SU-DHL-6 (cell line): ENCODE results near the gene PRSS27.

Experiments used
- EZH2phosphoT487 ChIP-seq: fragments of 200-600 bp; sonication (generic), shearing (Covaris generic); conservative IDR thresholded peaks from 2 replicates; pipeline ENCODE4 v1.6.1; 2018; ENCODE audit warnings: mild to moderate bottlenecking, antibody characterized with exemption, low read length, moderate library complexity, mixed read lengths
- TF ChIP-seq, protein P1 (sequence below): fragments of 200-600 bp; sonication (generic); IDR thresholded peaks from one replicate; pipeline ENCODE4 v1.5.1; 2017; ENCODE audit warnings: antibody characterized with exemption, mild to moderate bottlenecking, low read length, moderate library complexity; ENCODE audit not compliant: insufficient read depth, poor library complexity, severe bottlenecking

DNA sequence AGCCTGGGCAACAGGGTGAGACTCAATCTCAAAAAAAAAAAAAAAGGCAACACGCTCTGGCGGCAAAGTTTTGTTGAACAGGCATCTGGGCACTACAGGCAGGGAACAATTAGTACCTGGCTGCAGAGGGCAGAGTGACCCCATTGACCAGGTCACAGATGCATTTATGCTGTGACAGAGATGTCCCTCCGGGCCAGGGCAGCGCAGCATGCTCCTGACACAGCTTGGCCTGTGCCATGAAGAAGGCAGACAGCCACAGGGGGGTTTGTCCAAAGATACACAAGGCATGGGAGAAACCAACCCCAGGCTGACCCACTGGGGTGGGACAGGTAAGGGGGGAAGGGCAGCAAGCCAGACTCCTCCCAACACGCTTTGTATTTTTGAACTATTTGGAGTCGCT lies 24.7 kb upstream of the PRSS27 start:
- TF ChIP-seq, protein P1, sequence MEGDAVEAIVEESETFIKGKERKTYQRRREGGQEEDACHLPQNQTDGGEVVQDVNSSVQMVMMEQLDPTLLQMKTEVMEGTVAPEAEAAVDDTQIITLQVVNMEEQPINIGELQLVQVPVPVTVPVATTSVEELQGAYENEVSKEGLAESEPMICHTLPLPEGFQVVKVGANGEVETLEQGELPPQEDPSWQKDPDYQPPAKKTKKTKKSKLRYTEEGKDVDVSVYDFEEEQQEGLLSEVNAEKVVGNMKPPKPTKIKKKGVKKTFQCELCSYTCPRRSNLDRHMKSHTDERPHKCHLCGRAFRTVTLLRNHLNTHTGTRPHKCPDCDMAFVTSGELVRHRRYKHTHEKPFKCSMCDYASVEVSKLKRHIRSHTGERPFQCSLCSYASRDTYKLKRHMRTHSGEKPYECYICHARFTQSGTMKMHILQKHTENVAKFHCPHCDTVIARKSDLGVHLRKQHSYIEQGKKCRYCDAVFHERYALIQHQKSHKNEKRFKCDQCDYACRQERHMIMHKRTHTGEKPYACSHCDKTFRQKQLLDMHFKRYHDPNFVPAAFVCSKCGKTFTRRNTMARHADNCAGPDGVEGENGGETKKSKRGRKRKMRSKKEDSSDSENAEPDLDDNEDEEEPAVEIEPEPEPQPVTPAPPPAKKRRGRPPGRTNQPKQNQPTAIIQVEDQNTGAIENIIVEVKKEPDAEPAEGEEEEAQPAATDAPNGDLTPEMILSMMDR = no peak
- TF ChIP-seq EZH2phosphoT487 = no peak
